Skin of body (tissue), 3 donors: ENCODE results near the gene TRIM73. TPM values are rescaled to one million over a fixed set of nuclear protein-coding genes. Genes with fewer than 3 reads are reported as not detected.
"Not testable (repeated sequence)": the region's sequence is repeated elsewhere in the genome, so short reads cannot be mapped to it uniquely, and the experiment has no call there.

Experiments
- DNase-seq: peaks from one replicate; lab custom pipeline; 2025; lab: John Stamatoyannopoulos, UW
- small RNA-seq: library from RNA; depleted of rRNA; stranded (forward); fragments of <200 nt; gene quantifications from one replicate; pipeline ENCODE3, GENCODE V24; 2014; ENCODE audit warnings: low replicate concordance
- total RNA-seq: library from RNA; depleted of rRNA; stranded (reverse); fragments of >200 nt; gene quantifications from one replicate; pipeline ENCODE4 v1.2.3, GENCODE V29; 2014

Gene TRIM73
- total RNA-seq, 1 donor from 2014 or later, result 1.7 TPM

DNA sequence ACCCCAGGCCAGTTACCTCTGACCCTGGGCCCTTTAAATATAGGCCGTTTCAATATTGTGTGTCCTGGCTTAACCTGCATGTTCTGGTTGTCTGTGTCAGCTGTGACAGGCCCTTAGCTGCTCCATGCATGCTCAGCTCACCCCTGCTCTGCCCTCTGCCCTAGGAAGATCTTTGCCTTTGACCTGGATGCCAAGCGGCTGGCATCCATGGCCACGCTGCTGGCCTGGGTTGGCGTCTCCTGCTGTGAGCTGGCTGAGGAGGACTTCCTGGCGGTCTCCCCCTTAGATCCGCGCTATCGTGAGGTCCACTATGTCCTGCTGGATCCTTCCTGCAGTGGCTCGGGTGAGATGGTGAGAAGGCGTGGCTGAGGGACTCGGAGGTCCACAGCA, 20.0 kb downstream of the TRIM73 start:
- not testable (repeated sequence) for DNase-seq

DNA sequence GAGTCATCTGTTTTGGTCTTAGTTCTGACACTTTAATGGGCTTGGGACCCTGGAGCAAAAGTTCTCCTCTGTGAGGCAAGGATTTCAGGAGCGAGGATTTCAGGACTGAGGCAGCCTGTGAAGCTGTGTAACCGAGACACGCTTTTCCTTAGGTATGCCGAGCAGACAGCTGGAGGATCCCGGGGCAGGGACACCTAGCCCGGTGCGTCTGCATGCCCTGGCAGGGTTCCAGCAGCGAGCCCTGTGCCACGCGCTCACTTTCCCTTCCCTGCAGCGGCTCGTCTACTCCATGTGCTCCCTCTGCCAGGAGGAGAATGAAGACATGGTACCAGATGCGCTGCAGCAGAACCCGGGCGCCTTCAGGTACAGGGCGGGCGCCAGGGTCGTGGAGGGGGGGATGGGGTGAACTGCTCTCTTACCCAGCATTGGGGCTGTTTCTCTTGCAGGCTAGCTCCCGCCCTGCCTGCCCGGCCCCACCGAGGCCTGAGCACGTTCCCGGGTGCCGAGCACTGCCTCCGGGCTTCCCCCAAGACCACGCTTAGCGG, 20.5 kb downstream of the TRIM73 start:
- not testable (repeated sequence) for DNase-seq

DNA sequence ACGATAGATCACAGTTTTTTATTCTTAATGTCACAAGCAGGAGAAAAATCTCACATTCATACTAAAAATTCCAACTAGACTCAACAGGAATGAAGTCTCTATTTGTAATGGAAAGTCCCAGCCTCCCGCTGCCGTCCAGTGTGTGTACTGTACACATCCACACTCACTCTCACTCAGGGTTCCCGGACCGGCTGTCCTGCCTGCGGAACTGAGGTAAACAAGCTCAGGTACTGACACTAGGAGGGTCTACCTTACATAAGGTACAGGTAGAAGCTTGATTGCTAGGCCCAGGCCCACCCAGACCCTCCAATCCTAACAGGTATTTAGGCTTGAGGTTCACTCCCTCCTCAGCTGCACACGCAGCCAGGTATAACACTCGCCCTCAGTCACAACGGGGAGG, 21.4 kb downstream of the TRIM73 start:
- DNase-seq, result not testable (repeated sequence)

GRCh38 chr7:75418292-75418858, 22.9 kb downstream of the TRIM73 start:
- DNase-seq, result not testable (repeated sequence)

DNA sequence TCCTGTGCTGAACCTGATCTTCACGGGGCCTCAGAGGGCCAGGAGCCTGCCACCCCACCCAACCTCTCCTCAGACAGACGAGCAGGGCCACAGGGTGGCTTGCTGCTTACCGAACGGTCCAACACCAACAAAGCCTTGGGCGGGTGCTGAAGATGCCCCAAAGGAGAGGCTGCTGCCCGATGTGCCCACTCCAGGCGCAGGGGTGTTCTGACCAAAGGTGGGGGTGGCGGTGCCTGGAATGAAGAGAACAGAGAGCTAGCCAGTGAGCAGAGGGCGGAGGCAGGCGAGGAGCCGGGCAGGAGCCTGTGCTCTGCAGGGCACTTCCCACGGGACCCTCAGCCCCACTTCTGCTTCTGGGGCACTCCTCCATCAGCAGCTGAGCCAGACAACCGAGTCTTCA, 23.8 kb downstream of the TRIM73 start:
- not testable (repeated sequence) for DNase-seq

DNA sequence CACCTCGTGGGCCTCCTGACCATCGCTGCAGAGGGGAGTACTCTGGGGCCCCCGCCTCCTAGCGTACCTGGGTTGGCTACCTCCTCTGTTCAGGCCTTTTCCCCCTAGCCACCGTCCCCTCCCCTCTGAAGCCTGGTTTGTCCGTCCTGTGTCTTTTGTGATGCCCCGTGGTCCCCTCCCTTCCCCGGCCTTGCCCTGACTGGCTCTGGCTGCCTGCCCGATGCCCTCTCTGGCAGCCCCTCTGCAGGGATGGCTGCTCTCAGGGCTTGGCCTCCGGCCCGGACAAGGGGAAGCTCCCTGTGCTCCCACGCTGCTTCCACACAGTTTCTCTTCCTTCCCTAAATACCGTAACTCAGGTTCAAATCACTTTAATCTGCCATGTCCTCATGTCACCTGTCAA, 24.3 kb downstream of the TRIM73 start:
- not testable (repeated sequence) for DNase-seq

- not testable (repeated sequence) for DNase-seq
Observed at GRCh38 chr7:75420152-75420551, 24.7 kb downstream of the TRIM73 start.

- not testable (repeated sequence) for DNase-seq
Observed at GRCh38 chr7:75421798-75422710, 26.6 kb downstream of the TRIM73 start.

DNA sequence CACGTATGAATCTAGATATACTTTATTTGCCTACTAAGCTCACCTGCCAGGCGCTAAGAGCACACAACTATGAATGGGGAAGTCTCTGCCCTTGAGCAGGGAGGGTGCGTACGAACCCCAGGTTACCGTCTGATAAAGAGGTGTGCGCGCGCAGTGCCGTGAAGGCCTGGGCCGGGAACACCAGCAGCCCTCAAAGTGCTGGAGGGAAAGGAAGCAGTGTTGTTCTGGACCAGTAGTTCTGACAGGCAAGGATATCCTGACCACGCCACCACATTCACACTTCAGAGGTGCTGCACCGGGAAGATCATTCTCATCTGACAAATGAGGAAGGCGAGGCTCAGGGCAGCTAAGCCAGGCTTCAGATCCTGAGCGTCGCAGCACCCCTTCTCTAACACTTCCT, 28.1 kb downstream of the TRIM73 start:
- DNase-seq, result not testable (repeated sequence)

DNA sequence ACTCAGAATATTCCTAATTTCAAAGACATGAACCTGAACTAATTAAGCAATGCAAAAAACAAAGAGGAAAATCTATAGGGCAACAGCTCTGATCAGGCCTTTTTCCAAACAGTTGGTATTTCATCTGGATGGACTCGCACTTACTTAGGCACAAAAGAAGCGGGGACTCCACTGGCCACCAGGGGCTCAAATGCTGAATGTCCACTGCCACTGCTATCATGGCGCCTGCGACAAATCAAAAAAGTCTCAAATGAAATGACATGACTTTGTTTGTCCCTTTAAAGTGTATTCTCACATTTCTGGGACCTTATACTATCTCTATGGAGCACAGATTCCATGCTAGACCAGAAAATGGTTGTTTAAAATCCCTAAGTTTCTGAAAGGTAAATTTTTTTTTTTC, 43.6 kb downstream of the TRIM73 start:
- DNase-seq, result not testable (repeated sequence)

- not testable (repeated sequence) for DNase-seq
Observed at GRCh38 chr7:75442101-75442464, 46.7 kb downstream of the TRIM73 start.

DNA sequence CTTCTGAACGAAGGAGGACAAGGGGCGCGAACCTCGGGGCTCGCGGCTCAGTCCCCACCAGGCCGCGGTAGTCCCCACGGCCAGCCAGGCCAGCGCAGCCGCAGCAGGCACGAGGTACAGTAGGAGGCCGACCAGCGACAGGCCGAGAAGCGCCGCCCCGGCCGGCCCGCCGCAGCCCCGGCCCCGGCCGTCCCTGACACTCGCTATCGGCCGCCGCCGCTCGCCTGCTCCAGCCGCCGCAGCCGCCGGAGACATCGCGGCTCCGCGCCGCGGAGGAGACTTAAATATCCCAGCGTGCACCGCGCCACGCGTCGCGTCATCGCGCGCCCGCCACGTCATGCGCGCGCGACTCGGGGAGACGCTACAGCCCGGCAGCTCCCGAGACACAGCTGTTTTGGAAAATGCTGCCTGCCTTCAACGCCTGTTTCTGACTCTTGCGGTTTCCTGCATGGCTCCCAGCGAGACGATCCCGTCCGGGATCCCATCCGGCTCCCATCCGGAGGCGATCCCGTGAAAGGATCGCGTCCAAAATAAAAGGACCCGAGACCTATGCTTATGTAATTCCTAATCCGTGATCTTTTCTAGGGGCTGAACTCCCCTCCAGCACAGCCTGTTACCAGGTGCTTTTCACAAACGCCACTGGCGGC, 47.2 kb downstream of the TRIM73 start:
- not testable (repeated sequence) for DNase-seq

- DNase-seq, result not testable (repeated sequence)
Observed at GRCh38 chr7:75449946-75450345, 54.5 kb downstream of the TRIM73 start.

DNA sequence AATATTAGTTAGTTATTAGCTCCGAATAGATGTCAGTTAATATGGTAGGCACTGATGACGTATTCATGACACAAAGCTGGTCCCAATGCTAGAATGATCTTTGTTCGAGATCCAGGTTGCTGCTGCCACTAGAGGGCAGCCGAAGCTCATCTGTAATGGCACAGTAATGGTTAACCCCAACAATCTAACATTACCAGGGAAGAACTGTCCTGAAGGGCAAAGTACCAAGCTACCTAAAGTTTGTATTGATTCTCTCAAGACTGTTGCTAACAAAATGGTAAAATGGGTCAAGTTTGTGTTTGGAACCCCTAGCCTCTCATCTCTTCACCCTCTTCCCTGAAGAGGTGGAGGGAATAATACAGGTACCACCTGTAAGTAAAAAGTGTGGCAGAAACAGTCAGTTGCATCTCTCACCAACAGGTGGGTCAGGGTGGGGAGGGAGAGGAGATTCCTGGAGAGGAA, 57.1 kb downstream of the TRIM73 start:
- DNase-seq, result not testable (repeated sequence)

Small RNA genes within 50 kb of the gene (small RNA-seq; reads per million reads assigned to genes)
- gene RF00019, result not detected

Other genes with a start within 250 kb of the TRIM73 start
- gene POM121C, start 90.7 kb downstream of the TRIM73 start, total RNA-seq, result 14.5 TPM
- gene SPDYE5, start 96.7 kb downstream of the TRIM73 start, total RNA-seq, result not detected